Measurements from ENCODE around the gene TMEM141.

TMEM141 gene

DNA sequence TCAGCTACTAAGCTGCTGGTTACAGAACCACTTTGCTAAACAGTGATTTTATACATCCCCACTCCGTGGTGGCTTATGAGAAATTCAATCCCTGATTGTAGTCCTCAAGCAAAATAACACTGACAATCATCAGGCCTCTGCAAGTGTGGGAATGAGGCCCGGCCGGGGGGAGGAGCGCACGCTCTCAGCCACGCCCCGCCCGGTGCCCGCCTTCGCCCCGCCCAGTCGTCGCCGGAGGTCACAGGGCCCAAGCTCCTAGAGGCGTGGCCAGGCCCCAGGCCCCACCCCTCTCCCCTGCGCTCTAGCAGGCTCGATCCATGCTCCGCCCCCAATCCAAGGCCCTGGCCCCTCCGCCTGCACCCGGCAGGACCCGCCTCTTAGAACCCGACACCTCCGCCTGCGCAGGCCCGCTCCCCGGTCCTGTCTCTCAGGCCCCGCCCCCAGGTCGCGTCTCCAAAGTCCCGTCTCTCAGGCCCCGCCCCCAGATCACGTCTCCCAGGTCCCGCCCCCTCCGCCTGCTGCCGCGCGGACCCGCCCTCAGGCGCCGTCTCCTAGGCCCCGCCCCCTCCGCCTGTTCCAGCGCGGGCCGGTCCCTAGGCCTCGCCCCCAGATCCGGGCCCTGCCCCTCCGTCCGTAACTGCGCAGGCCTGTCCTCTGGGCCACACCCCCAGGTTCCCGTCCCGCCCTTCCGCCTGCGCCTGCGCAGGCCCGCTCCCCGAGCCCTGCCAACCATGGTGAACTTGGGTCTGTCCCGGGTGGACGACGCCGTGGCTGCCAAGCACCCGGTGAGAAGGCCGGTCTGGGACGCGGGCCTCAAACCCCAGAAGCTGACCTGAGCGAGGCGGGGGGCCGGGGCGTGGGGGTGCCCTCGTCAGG is at the start of gene TMEM141:
TSS of gene TMEM141 (plus strand) at position 705 of the 876 bp plus-strand sequence. CDS start at position 732, 27 bp downstream.
- DNase-seq: peak; percentile 89

DNA sequence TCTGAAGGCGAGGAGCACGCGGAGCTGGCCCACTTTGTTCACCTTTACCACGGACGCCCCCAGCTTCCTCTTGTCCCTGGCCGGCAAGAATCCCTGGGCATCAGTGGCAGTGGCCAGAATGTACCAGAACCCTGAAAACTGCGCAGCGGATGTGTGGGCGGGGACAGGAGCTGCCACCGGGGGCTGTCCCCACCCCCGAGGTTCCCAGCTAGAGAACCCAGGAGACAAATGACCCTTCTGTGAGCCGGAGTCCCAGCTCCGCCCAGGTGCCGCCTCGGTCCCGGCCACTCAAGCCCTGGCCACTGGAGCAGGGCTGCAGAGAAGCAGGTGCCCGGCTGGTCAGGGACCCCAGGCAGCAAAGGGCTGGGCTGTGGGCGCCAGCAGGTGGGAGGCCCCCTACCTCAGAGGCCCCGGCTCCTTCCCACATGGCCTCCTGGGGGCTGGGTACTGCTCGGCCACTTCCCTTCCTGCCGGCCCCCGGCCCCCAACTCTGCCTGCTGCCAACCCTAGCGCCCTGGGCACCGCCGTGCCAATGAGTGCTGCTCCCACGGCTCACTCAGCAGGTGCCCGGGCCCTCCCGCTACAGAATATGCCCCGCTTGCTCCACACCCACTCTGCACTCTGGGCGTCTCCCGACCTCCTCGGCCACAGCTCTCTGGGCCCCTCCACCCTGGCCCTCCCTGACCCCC is 49.1 kb upstream of the TMEM141 start:
- no peak for DNase-seq

DNA sequence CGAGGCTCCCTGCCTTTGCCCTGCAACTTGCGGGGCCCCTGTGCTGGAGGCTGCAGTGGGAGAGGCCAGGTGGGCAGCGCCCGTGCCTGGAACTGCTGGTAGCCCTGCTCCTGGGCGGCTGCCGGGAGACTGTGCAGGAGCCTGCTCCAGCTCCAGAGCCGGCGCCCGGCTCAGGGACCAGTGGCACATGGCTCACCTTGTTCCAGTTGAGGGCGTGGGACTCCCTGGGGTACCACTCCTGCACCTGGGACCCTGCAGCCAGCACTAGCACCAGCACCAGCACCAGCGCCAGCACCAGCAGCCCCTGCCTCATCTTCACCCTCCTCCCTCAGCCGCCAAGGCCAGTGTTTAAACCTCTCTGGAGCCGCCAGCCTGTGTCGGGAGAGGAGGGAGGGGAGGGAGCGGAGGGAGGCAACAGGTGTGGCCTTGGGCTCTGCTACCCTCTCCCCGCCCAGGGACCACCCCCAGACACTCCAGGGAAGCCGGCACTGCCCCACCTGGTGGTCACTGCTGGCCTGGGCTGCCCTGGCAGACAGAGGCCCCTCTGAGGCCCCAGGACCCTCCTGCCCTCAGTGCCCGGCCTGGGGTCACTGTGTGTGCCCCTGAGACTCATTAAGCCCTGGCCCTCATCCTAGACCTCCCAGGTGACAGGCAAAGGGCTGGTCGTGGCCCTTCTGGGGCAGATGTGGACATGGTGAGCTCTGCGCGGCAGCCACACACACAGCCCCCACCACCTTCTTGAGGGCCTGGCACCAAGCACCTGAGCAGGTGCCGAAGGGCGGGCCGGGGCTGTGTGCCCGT is 48.4 kb upstream of the TMEM141 start, which contains the start of gene LCN10:
TSS of gene LCN10 (minus strand) at position 350 of the 801 bp plus-strand sequence. CDS start at position 313, 37 bp downstream.
- no peak for DNase-seq

DNA sequence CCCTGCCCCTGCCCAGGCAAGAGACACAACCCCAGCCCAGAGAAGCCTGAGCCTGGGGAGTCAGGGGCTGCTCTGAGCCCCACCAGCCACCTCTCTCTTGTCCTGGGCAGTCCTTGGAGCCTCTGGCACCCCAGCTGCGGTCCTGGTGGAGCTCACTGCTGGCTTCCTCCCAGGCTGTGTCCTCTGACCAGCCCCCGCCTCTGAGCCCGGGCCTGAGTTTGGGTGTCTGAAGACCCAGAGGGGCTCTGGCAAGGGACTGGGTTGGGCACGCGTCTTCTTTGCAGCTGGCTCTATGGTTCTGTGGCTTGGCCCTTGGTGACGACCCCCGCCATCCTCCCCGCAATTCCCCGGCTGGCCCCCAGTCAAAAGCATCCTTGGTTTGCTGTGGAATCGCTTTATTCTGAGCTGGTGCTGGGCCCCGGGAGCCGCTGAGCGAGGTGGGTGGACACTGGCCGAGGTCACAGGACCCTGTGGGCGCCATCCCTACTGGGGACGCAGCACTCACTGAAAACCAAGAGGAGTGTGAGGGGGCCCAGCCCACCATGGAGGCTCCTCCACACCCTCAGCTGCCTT is 47.4 kb upstream of the TMEM141 start:
- DNase-seq: no peak

DNA sequence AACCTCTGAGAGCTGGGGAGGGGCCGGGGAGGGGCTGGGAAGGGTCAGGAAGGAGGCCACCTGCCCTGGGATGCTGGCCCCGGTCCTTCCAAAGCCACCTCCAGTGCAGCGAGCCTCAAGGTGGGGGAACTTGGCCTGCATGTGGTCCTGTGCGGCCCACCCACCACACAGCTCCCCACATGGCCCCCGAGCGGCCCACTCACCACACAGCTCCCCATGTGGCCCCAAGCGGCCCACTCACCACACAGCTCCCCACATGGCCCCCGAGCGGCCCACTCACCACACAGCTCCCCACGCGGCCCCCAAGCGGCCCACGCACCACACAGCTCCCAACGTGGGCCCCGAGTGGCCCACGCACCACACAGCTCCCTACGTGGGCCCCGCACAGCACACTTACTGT is 46.4 kb upstream of the TMEM141 start:
- DNase-seq: no peak

DNA sequence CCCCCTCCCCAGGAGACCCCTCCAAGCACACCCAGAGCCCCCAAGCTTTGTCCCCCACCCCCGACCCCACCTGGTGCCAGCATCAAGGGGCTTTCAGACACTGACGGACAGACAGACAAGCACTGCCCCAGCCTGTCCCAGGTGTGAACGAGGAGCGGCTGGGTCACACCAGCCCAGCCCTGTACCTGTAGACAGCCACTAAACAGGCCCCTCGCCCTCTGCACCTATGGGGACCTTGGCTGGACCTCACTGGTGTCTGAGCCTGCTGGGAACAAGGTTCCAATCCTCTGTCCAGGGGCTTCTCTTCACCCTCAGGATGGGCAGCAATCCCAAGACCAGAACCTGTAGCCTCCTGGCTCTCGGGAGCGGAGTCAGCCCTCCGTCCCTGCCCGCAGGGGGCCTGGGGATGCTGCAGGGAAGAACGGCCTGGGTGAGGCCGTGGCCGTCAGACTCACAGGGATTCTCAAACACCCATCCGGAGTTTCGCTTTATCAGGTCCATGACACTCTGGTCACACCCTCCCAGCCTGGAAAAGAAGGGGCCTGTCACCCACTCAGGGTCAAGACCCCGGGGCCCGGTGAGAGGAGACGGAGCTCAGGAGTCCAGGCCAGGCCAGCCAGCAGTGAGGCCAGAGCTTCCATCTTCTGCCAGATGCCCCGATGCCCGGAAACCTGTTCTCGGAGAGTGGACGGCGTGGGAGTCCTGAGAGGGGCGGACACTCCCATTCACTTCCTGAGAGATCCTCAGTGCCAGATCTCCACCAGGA is 45.6 kb upstream of the TMEM141 start:
- DNase-seq: no peak

DNA sequence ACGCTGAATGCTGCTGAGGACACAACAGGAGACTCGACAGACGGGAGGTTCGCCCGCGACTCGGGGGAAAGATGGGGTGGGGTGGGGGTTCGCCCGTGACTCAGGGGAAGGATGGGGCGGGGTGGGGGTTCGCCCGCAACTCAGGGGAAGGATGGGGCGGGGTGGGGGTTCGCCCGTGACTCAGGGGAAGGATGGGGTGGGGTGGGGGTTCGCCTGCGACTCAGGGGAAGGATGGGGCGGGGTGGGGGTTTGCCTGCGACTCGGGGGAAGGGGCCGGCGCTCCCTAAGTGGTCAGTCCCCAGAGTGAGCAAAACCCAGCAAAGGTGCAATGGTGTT is 45.0 kb upstream of the TMEM141 start:
- no peak for DNase-seq

DNA sequence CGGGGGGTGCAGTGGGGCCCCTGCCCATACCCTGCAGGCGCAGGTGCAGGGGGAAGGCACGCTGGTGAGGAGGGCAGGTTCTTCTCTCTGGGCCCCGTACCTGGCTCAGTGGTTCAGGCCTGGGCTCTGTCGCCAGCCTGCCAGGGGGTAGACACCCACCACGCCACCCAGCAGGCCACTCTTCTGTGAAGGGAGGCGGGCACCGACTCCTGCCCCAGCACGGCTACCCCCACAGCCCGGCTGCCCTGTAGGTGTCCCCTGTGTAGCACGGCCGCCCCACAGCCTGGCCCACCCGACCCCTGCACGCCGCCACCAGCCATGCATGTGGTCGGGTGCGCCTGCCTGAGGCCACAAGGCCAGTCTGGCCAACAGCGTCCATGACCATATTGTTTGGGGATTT is 44.5 kb upstream of the TMEM141 start:
- no peak for DNase-seq

DNA sequence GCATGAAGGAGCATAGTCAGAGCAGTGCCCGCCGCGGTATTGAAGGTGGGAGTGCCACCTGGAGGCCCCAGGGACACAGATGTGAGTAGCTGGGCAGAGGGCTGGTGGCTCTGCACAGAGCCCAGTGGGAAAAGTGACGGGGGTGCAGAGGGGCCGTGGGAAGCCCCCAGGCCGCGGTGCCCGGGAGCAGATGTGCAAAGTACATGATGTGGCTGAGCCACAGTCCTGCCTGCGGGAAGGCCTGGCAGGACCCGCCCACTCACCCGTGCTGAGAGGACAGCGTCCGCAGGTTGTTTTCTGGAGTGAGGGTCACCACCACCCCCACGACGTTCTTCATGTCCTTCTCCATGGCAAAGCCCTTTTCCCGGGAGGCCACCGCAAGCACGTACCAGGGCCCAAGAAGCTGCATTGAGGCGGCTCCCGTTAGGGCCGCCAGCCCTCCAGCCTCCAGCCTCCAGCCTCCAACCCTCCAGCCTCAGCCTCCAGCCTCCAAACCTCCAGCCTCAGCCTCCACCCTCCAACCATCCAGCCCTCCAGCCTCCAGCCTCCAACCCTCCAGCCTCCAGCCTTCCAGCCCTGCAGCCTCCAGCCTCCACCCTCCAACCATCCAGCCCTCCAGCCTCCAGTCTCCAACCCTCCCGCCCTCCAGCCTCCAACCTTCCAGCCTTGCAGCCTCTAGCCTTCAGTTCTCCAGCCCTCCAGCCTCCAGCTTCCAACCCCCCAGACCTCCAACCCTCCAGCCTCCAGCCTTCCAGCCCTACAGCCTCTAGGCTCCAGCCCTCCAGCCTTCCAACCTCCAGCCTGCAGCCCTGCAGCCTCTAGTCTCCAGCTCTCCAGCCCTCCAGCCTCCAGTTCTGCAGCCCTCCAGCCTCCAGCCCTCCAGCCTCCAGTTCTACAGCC is 43.7 kb upstream of the TMEM141 start:
- DNase-seq: no peak

DNA sequence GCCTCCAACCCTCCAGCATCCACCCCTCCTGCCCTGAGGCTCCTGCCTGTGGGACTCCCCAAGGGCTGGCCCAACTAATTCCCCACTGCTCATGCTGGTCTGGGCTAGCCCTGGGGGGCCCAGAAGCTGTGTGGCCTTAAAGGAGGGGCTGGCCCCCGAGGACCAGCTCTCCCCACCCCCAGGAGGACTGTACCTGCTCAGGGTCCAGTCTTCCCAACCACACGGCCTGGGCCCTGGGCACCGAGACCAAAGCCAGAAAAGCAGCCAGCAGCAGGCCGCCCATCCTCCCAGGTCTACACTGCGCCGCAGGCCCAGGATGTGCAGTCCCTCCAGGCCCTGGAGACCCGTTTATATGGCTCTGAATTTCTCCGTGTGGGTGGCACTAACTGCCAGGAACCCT is 42.9 kb upstream of the TMEM141 start, which contains the start of gene LCN6:
TSS of gene LCN6 (minus strand) at position 325 of the 400 bp plus-strand sequence. CDS start at position 283, 42 bp downstream.
- no peak for DNase-seq

DNA sequence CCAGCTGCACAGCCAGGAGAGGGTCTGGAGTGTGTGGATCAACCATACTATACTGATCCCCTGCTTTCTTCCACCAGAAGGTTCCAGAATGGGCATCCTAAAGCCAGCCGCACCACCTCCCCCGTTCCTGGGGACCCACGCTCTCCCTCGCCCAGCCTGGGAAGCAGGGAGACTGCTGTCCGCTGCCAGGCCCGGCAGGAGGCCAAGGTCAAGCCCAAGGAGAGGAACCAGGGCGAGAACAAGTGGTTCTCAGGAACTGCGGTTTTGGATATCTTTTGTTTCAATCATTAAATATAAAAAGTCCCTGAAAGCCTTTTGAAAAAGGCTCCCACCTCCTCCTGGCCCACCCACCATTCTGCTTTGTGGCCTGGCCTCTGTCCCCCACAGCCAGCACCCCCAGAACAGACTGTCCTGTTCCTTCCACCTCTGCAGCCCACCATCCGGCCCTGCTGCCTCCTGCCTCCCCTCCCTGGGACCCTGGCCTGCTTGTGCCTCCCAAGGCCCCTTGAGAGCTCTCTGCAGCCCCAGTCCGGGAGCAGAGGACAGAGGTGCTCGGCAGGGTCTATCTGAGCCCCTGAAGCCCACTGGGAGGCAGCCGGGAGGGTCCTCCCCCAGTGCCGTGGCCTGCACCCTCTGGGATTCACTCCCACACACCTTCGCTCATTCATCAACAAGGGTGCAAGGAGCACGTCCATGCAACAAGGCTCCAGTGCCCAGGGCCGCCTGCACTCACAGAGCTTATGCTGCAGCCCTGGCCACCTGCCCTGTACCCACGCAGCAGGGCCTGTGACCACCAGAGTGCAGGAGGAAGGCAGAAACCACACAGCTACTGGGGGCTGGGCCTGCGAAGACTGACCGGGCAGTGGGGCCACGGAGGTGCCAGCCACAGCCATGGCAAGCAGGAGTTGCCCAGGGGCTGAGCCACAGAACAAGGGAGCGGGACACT is 42.2 kb upstream of the TMEM141 start:
- DNase-seq: no peak

DNA sequence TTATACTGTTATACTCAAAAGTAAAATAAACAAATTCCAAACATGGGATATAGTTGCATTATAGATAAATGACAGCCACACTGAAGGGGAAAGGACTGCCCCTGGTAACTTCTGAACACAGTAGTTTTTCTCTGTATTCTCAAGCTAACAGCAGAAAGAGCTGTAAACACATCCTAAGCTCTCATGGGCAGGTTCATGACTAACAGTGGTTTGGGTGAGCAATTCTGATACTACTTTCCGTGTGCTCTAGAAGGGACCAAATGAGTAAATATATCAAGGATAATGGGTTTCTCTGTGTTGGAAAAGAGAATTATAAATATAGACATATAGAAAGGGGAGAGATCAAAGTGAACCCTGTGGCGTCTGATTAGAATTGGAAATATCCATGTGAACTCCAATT is 40.6 kb upstream of the TMEM141 start:
- no peak for DNase-seq

DNA sequence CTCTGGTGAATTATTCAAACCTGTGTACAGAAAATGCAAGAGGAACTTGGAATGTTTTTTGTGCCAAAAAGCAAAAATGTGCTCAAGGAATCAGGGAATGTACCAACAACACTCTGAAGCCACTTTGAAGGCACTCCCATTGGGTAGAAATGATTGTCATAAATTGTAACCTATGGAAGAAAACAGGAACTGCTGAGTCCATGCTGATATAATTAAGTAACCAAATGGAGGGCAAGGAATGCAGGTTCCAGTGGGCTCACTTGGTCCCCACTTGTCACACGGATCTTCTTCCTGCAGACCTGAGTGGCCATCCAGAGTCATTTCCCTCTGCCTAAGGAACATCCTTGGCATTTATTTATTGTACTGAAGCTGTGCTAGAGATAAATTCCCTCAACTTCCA is 39.9 kb upstream of the TMEM141 start:
- no peak for DNase-seq

DNA sequence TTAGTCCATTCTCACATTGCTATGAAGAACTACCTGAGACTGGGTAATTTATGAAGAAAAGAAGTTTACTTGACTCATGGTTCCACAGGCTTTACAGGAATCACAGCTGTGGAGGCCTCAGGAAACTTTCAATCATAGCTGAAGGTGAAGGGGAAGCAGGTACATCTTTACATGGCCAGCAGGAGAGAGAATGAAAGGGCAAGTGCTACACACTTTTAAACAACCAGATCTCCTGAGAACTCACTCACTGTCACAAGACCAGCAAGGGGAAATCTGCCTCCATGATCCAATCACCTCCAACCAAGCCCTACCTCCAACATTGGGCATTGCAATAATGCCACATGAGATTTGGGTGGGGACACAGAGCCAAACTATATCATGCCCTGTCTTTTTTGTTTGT is 39.3 kb upstream of the TMEM141 start:
- no peak for DNase-seq

DNA sequence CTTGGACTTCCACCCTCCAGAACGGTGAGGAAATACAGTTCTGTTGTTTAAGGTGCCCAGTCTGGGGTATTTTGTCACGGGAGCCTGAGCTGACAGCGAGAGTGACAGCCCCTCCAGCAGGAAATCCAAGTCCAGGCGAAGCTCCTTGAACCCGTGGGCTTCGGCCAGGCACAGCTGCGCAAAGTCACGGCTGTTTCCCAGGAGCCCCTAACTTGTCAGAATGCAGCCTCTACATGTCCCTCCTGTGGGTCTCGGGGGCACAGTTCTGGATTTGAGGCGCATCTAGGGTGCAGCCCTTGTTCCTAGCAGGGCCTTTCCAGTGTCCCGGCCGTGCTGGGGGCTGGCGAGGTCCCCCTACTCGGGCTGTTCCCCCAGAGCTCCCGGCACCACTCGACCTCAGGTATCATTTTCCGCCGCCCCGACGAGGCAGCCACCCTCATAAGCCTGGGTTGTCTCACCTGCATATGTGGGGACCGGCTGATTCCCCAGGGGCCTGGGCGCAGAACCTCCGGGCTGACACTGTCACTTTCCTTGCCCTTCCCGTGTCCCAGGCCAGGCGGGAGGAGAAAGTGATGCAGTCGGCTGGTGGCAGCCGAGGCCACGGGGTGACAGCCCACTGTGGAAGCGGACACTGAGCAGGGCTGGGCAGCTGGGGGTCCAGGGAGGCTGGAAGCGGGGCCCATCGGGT is 37.6 kb upstream of the TMEM141 start:
- DNase-seq: no peak

DNA sequence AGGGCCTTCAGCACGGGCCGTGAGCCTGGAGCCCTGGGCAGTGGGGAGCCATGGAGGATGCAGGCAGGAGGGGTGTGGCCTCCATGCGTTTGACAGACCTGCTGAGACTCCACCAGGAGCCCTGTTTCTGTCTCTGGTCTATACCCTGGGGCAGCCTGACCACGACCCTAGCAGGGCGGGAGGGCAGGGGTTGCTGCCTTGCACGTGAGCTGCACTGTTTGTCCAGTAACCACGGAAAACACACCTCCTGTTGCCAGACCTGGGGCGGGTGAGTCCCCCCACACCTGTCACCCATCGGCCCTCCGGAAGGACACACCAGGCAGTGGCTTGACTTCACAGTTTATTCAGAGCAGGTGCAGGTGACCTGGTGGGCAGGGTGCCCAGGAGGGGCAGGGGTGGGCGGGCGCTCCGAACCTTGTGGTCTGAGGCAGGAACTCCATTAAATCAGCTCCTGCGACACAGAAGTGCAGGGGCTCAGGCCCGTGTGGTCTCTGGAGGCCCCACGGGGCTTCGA is 37.0 kb upstream of the TMEM141 start:
- no peak for DNase-seq

DNA sequence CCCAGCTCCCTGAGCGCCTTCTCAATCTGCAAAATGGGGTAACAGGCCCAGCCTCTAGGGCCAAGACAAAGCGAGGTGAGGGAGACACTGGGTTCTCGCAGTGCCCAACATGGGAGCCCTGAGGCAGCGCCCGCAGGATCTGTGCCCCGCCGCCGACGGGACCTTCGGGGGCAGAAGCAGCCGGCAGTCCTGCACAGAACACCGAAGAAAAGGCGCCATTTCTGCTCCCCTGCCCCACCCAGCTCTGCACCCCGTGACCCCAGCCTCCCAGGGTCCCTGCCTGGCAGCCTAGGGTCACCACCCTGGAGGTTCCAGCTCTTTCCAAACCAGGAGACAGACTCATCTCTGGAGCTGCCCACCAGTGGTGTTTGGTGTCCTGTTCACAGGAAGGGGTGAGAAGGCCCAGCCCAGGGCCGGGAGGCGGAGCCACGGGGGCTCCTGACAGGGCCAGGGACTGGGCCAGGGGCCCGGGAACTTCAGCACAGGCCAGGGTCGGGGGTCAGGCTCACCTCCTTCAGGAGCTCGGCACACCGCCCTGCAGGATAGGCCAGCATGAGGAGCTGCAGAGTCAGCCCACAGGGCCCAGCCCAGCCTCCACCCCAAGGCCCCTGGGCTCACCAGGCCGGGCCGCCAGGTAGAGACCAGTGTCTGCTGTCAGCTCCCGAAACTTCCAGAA is 36.4 kb upstream of the TMEM141 start:
- no peak for DNase-seq

Data from SIG-M5 (cell line).